Karpas-422 (cell line): ENCODE measurements around the gene AGTR2. TPM values are rescaled to one million over a fixed set of nuclear protein-coding genes. Genes with fewer than 3 reads are reported as not detected.
"Not testable (repeated sequence)": the region's sequence is repeated elsewhere in the genome, so short reads cannot be mapped to it uniquely, and the experiment has no call there.

Experiments used
- DNase-seq: peaks from one replicate; pipeline ENCODE4 v3.0.0-alpha.2; 2015
- H2AFZ ChIP-seq: fragments of 200-600 bp; sonication (generic); 2 replicates; pipeline ENCODE4 v1.6.1; 2014; ENCODE audit warnings: antibody characterized with exemption, low read length, mixed read lengths
- H3K27ac ChIP-seq: fragments of 200-600 bp; sonication (generic); 2 replicates; pipeline ENCODE4 v1.5.1; 2014; ENCODE audit warnings: mild to moderate bottlenecking, low read length, moderate library complexity
- H3K27me3 ChIP-seq: fragments of 200-600 bp; sonication (generic); 2 replicates; pipeline ENCODE4 v1.6.1; 2014; ENCODE audit warnings: low read length, mixed read lengths
- H3K36me3 ChIP-seq: fragments of 200-600 bp; sonication (generic); 2 replicates; pipeline ENCODE4 v1.6.1; 2014; ENCODE audit warnings: low read length, mixed read lengths; ENCODE audit not compliant: insufficient read depth
- H3K4me1 ChIP-seq: fragments of 200-600 bp; sonication (generic); 2 replicates; pipeline ENCODE4 v1.6.1; 2014; ENCODE audit warnings: mild to moderate bottlenecking, low read length, mixed read lengths
- H3K4me2 ChIP-seq: fragments of 200-600 bp; sonication (generic); 2 replicates; pipeline ENCODE4 v1.6.1; 2014; ENCODE audit warnings: low read length, low read depth, mild to moderate bottlenecking; ENCODE audit not compliant: poor library complexity, severe bottlenecking
- H3K4me3 ChIP-seq: fragments of 200-600 bp; sonication (generic); 2 replicates; pipeline ENCODE4 v1.5.1; 2014; ENCODE audit warnings: mild to moderate bottlenecking, antibody characterized with exemption, low read length, mixed read lengths
- H3K79me2 ChIP-seq: fragments of 200-600 bp; sonication (generic); 2 replicates; pipeline ENCODE4 v1.6.1; 2014; ENCODE audit warnings: mild to moderate bottlenecking, low read length, mixed read lengths
- H3K9ac ChIP-seq: fragments of 200-600 bp; sonication (generic); 2 replicates; pipeline ENCODE4 v1.6.0; 2014; ENCODE audit warnings: low read length
- H3K9me2 ChIP-seq: fragments of 200-600 bp; sonication (generic), shearing (Covaris generic); replicated peaks from 2 replicates; pipeline ENCODE4 v1.6.0; 2014; ENCODE audit warnings: mild to moderate bottlenecking, low read length, moderate library complexity; ENCODE audit not compliant: insufficient read depth
- H3K9me3 ChIP-seq: fragments of 300-700, 200-600 bp; sonication (generic); 2 replicates; pipeline ENCODE4 v1.6.1; 2014; ENCODE audit warnings: low read length, mixed read lengths
- H4K20me1 ChIP-seq: fragments of 200-600 bp; sonication (generic); 2 replicates; pipeline ENCODE4 v1.6.1; 2014; ENCODE audit warnings: mild to moderate bottlenecking, antibody characterized with exemption, low read length, low read depth; ENCODE audit not compliant: insufficient read depth
- total RNA-seq: library from RNA; depleted of rRNA; stranded (reverse); fragments of >200 nt; shearing (Covaris generic); gene quantifications from 2 replicates; pipeline ENCODE4 v1.2.3, GENCODE V29; 2014; ENCODE audit warnings: low replicate concordance; rRNA removed

Gene AGTR2, protein sequence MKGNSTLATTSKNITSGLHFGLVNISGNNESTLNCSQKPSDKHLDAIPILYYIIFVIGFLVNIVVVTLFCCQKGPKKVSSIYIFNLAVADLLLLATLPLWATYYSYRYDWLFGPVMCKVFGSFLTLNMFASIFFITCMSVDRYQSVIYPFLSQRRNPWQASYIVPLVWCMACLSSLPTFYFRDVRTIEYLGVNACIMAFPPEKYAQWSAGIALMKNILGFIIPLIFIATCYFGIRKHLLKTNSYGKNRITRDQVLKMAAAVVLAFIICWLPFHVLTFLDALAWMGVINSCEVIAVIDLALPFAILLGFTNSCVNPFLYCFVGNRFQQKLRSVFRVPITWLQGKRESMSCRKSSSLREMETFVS
- total RNA-seq = not detected in 2 replicates

DNA sequence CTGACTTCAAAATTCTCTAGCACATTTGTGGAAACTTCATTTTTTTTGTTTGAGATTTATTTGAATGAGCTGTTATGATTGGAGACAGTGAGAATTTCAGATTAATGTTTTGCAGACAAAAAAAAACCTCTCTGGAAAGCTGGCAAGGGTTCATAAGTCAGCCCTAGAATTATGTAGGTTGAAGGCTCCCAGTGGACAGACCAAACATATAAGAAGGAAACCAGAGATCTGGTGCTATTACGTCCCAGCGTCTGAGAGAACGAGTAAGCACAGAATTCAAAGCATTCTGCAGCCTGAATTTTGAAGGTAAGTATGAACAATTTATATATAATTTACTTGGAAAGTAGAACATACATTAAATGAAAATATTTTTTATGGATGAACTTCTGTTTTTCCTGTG, at the start of gene AGTR2:
TSS of gene AGTR2 (plus strand) at position 234 of the 400 bp plus-strand sequence. CDS start 1,537 bp downstream, outside the sequence.
- H2AFZ ChIP-seq = no peak within 1 kb of the TSS
- no peak within 1 kb of the TSS for H3K9ac ChIP-seq
- no peaks in the 10 kb centered on the region for H3K4me1 ChIP-seq
- no peaks in the 10 kb centered on the region for H3K36me3 ChIP-seq
- no peak within 1 kb of the TSS for H3K4me3 ChIP-seq
- H3K27ac ChIP-seq = no peak within 1 kb of the TSS
- DNase-seq = no peak
- H3K79me2 ChIP-seq = no peaks in the 10 kb centered on the region
- H3K9me3 ChIP-seq = no peaks in the 10 kb centered on the region
- H3K27me3 ChIP-seq = no peaks in the 10 kb centered on the region; the same call in 1 of the 2 replicates
- no peaks in the 10 kb centered on the region for H4K20me1 ChIP-seq
- no peak within 1 kb of the TSS for H3K4me2 ChIP-seq
- no peaks in the 10 kb centered on the region for H3K9me2 ChIP-seq

DNA sequence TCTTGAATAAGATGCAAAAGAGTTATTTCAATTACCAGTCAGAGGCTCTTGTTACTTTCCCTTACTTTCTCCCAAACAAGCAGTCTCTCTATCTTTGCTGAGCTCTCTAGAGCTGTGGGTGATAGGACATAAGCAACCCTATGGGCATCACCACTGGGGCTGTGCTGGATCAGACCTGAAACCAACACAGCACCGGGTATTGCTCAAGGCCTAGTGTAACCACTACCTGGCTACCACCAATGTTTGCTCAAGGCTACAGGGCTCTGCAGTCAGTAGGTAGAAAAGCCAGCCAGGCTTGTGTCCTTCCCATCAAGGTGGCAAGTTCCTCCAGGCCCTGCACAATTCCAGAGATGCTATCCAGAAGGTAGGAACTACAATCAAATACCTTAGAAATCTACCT, 35.3 kb upstream of the AGTR2 start:
- H2AFZ ChIP-seq = no peak overlapping the region
- no peaks in the 10 kb centered on the region for H3K9me3 ChIP-seq
- no peaks in the 10 kb centered on the region for H3K27me3 ChIP-seq
- no peaks in the 10 kb centered on the region for H3K79me2 ChIP-seq
- H4K20me1 ChIP-seq = no peaks in the 10 kb centered on the region
- no peak overlapping the region for H3K27ac ChIP-seq
- H3K9ac ChIP-seq = no peak overlapping the region
- no peak overlapping the region for H3K4me3 ChIP-seq
- DNase-seq = no peak
- H3K36me3 ChIP-seq = no peaks in the 10 kb centered on the region
- no peaks in the 10 kb centered on the region for H3K4me1 ChIP-seq
- H3K9me2 ChIP-seq = no peaks in the 10 kb centered on the region
- no peak overlapping the region for H3K4me2 ChIP-seq

DNA sequence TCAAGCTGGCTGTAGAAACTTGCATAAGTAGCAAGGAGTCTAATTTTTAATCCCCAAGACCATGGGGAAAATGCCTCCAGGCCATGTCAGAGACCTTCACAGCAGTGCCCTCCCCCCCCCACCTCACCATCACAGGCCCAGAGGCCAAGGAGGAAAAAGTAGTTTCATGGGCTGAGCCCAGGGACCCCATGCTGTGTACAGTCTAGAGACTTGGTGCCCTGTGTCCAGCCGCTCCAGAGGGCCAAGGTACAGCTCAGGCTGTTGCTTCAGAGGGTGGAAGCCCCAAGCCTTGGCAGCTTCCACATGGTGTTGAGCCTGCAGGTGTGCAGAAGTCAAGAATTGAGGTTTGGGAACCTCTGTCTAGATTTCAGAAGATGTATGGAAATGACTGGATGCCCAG, 29.3 kb upstream of the AGTR2 start:
- not testable (repeated sequence) for H2AFZ ChIP-seq, H3K4me2 ChIP-seq, H3K4me3 ChIP-seq, H3K36me3 ChIP-seq, H3K79me2 ChIP-seq, H3K27ac ChIP-seq, H3K27me3 ChIP-seq, H3K4me1 ChIP-seq, H3K9me2 ChIP-seq, H4K20me1 ChIP-seq, H3K9me3 ChIP-seq, DNase-seq, H3K9ac ChIP-seq

DNA sequence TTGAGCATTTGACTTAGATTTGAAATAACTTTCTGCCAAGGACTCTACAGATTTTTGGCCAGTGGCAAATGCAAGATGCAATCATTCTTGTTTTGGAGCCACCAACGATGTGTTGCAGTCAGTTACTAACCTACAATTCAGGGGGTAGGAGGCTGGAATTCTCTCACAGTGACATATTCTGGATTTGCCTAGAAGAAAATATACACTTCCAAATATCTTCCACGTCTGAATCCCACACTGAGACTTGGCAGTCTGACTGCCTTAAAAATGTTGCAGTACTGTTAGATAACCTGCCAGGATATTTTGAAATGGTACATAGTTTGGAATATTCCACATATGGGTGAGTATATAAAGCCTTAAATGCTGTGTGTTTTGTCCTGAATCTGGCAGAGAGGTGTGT, 27.6 kb upstream of the AGTR2 start:
- no peak overlapping the region for H2AFZ ChIP-seq
- H3K36me3 ChIP-seq = no peaks in the 10 kb centered on the region
- H3K4me3 ChIP-seq = no peak overlapping the region
- H3K4me2 ChIP-seq = no peak overlapping the region
- DNase-seq = no peak
- no peaks in the 10 kb centered on the region for H3K9me3 ChIP-seq
- H3K9ac ChIP-seq = no peak overlapping the region
- H3K27ac ChIP-seq = no peak overlapping the region
- no peaks in the 10 kb centered on the region for H3K27me3 ChIP-seq
- H3K79me2 ChIP-seq = no peaks in the 10 kb centered on the region
- H4K20me1 ChIP-seq = no peaks in the 10 kb centered on the region
- no peaks in the 10 kb centered on the region for H3K9me2 ChIP-seq
- H3K4me1 ChIP-seq = no peaks in the 10 kb centered on the region

DNA sequence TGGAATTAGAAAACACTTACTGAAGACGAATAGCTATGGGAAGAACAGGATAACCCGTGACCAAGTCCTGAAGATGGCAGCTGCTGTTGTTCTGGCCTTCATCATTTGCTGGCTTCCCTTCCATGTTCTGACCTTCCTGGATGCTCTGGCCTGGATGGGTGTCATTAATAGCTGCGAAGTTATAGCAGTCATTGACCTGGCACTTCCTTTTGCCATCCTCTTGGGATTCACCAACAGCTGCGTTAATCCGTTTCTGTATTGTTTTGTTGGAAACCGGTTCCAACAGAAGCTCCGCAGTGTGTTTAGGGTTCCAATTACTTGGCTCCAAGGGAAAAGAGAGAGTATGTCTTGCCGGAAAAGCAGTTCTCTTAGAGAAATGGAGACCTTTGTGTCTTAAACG, 2.4 kb downstream of the AGTR2 start:
- Histone ChIP-seq H3K79me2 (no peaks in the 10 kb centered on the region), H4K20me1 (no peaks in the 10 kb centered on the region), H3K36me3 (no peaks in the 10 kb centered on the region), H3K4me2 (no peak overlapping the region), H2AFZ (no peak overlapping the region), H3K9me3 (no peaks in the 10 kb centered on the region), H3K4me3 (no peak overlapping the region), H3K27ac (no peak overlapping the region), H3K27me3 (no peaks in the 10 kb centered on the region; the same call in 1 of the 2 replicates), H3K9me2 (no peaks in the 10 kb centered on the region), H3K9ac (no peak overlapping the region), H3K4me1 (no peaks in the 10 kb centered on the region)
- DNase-seq = no peak

DNA sequence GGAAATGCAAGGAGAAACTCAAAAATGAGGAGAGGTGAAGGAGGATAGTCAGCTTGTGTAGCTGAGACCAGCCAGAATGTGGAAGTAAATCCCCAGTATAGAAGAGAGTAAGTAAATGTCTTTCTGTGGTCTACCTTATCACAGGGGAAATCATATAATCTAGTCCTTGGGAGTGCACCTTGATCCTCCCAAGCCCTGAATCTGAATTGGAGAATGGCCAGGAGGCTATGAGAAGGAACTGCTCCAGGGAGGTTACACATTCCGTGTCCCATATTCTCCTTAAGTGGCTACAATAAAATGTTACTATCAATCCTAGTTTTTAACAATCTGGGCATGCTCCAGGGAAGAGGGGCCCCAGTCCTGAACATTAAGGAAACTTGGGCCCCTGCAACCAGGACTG, 10.8 kb downstream of the AGTR2 start:
- no peaks in the 10 kb centered on the region for H3K36me3 ChIP-seq
- H3K4me2 ChIP-seq = no peak overlapping the region
- no peaks in the 10 kb centered on the region for H3K9me2 ChIP-seq
- no peak overlapping the region for H3K27ac ChIP-seq
- H3K4me3 ChIP-seq = no peak overlapping the region
- peaks cover 4% of the 10 kb centered on the region; the same call in 1 of the 2 replicates for H3K9me3 ChIP-seq
- no peaks in the 10 kb centered on the region for H4K20me1 ChIP-seq
- H2AFZ ChIP-seq = no peak overlapping the region
- H3K79me2 ChIP-seq = no peaks in the 10 kb centered on the region
- DNase-seq = no peak
- no peak overlapping the region for H3K9ac ChIP-seq
- H3K4me1 ChIP-seq = no peaks in the 10 kb centered on the region
- no peaks in the 10 kb centered on the region for H3K27me3 ChIP-seq

DNA sequence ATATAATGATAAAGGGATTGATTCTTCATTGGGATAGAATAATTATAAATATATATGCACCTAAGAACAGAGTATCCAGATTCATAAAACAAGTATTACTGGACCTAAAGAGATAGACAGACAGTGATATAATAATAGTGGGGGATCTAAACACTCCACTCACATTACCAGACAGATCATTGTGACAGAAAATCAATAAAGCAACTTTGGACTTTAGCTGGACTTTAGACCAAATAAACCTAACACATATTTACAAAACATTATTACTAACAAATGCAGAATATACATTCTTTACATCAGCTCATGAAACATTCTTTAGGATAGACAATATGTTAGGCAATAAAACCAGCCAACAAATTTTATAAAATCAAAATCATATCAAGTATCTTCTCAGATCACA, 14.6 kb downstream of the AGTR2 start:
- Histone ChIP-seq H3K4me2 (no peak overlapping the region), H3K79me2 (no peaks in the 10 kb centered on the region), H3K36me3 (no peaks in the 10 kb centered on the region), H3K27ac (no peak overlapping the region), H3K4me1 (no peaks in the 10 kb centered on the region), H3K27me3 (no peaks in the 10 kb centered on the region), H3K9me2 (no peaks in the 10 kb centered on the region), H2AFZ (no peak overlapping the region), H3K4me3 (no peak overlapping the region), H4K20me1 (no peaks in the 10 kb centered on the region), H3K9ac (no peak overlapping the region), H3K9me3 (peaks cover 4% of the 10 kb centered on the region; the same call in 1 of the 2 replicates)
- no peak for DNase-seq

DNA sequence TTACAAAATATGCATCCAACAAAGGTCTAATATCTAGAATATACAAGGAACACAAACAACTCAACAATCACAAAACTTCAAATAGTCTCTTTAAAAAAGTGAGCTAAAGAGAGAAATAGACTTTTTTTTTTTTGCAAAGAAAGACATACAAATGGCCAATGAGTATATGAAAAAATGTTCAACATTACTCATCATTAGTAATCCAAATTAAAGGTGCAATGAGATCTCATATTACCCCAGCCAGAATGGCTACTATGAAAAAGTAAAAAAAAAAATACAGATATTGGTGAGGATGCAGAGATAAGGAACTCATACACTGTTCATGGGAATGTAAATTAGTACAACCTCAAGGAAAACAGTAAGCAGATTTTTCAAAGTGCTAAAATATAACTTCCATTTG, 24.1 kb downstream of the AGTR2 start:
- Histone ChIP-seq H3K79me2 (no peaks in the 10 kb centered on the region), H3K9me3 (no peaks in the 10 kb centered on the region), H3K27me3 (no peaks in the 10 kb centered on the region), H3K27ac (no peak overlapping the region), H3K36me3 (no peaks in the 10 kb centered on the region), H2AFZ (no peak overlapping the region), H3K4me3 (no peak overlapping the region), H3K4me1 (no peaks in the 10 kb centered on the region), H3K9me2 (no peaks in the 10 kb centered on the region), H4K20me1 (no peaks in the 10 kb centered on the region), H3K4me2 (no peak overlapping the region), H3K9ac (no peak overlapping the region)
- no peak for DNase-seq
